Kidney epithelial cell (primary cell): Measurements from ENCODE around the gene EEF1A2. TPM values are rescaled to one million over a fixed set of nuclear protein-coding genes. Genes with fewer than 3 reads are reported as not detected.
"Not testable (repeated sequence)": the region's sequence is repeated elsewhere in the genome, so short reads cannot be mapped to it uniquely, and the experiment has no call there.

Source experiments
- DNase-seq: peaks from one replicate; pipeline ENCODE4 v3.0.0-alpha.2; 2010; ENCODE audit warnings: low read depth
- H3K27me3 ChIP-seq: 2 replicates; pipeline ENCODE4 v1.6.0; 2011; ENCODE audit warnings: low read length; ENCODE audit not compliant: control insufficient read depth, insufficient read depth
- H3K36me3 ChIP-seq: 2 replicates; pipeline ENCODE4 v1.5.1; 2011; ENCODE audit warnings: low read length; ENCODE audit not compliant: control insufficient read depth, insufficient read depth
- H3K4me3 ChIP-seq: 2 replicates; pipeline ENCODE4 v1.5.1; 2011; ENCODE audit warnings: low read depth, mild to moderate bottlenecking, control low read depth, low read length
- total RNA-seq: library from RNA; depleted of rRNA; stranded (reverse); fragments of >200 nt; gene quantifications from 2 replicates; pipeline ENCODE4 v1.2.3, GENCODE V29; 2015
- TF ChIP-seq, protein P1 (sequence below): IDR thresholded peaks from 2 replicates; pipeline ENCODE4 v1.5.1; 2011; ENCODE audit warnings: mild to moderate bottlenecking, moderate library complexity, low read length, control low read depth, inconsistent platforms; ENCODE audit not compliant: insufficient read depth, poor library complexity, severe bottlenecking

The EEF1A2 gene
- total RNA-seq, 1 donor from 2014 or later: 18.0 TPM

DNA sequence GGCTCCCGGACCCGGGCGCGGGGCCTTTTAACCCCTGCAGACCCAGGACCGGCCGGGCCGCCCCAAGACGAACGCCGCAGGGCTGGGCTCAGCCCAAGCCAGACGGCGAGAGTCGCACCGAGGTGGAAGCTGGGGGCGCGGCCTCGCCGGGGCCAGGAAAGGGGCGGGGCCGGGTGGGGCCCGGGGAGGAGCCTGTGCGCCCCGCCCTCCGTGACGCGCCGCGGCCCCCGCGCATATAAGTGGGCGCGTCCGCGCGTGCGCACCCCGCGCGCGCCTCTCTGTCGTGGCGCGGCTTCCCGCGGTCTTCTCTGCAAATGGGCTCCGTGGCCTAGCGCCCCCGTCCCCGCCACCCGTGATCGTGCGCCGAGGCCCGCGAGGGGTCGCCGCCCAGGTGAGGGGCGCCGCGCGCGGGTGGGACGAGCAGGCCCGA, 21.6 kb upstream of the EEF1A2 start, which contains the start of gene PPDPF:
Gene PPDPF (plus strand): TSS at position 262 of the 430 bp plus-strand sequence. CDS start 544 bp downstream, outside the sequence.
- H3K4me3 ChIP-seq: peak within 1 kb of the TSS; percentile 86
- TF ChIP-seq, protein P1, sequence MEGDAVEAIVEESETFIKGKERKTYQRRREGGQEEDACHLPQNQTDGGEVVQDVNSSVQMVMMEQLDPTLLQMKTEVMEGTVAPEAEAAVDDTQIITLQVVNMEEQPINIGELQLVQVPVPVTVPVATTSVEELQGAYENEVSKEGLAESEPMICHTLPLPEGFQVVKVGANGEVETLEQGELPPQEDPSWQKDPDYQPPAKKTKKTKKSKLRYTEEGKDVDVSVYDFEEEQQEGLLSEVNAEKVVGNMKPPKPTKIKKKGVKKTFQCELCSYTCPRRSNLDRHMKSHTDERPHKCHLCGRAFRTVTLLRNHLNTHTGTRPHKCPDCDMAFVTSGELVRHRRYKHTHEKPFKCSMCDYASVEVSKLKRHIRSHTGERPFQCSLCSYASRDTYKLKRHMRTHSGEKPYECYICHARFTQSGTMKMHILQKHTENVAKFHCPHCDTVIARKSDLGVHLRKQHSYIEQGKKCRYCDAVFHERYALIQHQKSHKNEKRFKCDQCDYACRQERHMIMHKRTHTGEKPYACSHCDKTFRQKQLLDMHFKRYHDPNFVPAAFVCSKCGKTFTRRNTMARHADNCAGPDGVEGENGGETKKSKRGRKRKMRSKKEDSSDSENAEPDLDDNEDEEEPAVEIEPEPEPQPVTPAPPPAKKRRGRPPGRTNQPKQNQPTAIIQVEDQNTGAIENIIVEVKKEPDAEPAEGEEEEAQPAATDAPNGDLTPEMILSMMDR: no peak
- peaks cover 2% of the 10 kb centered on the region for H3K27me3 ChIP-seq
- peaks cover 8% of the 10 kb centered on the region for H3K36me3 ChIP-seq
- no peak for DNase-seq

DNA sequence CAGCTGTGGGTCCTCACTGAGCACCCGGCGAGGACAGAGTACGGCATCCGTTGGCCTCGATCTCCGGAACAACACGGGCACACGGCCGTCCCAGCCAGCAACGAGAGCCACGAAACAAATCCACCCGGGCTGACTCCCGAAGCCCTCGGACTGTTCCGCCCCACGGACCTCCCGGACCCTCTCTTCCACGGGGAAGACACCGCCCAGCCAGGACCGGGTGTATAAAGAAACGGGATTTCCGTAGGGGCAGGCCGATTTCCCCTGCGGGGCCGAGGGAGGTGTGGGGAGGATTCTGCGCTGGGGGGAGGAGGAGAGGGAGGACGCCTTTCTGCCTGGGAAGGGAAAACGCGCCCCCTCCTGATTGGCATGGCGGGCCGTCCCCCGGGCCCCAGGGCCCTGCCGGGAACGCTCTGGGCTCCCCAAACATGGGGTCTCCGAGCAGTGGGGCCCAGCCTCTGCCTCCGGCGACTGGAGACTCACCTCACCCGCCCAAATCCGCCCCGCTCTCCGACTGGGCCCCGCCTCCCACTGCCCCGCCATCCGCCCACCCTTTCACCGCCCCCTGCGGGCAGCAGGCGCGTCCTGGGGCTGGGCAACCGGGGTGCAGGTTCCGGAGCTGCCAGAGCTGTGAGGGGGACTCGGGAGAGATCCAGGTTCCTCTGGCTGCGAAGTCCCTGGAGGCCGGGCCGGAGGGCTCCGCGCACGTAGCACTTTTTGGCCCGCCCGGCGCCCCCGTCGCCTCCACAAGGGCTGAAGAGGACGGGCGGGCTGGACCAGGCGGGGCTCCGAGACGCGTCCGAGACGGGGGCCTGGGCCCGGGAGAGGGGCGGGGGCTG, 21.0 kb upstream of the EEF1A2 start:
- peaks cover 8% of the 10 kb centered on the region for H3K36me3 ChIP-seq
- H3K27me3 ChIP-seq: peaks cover 2% of the 10 kb centered on the region
- TF ChIP-seq, protein P1: peak; percentile 34
- DNase-seq: no peak
- H3K4me3 ChIP-seq: peak overlapping the region; percentile 86

DNA sequence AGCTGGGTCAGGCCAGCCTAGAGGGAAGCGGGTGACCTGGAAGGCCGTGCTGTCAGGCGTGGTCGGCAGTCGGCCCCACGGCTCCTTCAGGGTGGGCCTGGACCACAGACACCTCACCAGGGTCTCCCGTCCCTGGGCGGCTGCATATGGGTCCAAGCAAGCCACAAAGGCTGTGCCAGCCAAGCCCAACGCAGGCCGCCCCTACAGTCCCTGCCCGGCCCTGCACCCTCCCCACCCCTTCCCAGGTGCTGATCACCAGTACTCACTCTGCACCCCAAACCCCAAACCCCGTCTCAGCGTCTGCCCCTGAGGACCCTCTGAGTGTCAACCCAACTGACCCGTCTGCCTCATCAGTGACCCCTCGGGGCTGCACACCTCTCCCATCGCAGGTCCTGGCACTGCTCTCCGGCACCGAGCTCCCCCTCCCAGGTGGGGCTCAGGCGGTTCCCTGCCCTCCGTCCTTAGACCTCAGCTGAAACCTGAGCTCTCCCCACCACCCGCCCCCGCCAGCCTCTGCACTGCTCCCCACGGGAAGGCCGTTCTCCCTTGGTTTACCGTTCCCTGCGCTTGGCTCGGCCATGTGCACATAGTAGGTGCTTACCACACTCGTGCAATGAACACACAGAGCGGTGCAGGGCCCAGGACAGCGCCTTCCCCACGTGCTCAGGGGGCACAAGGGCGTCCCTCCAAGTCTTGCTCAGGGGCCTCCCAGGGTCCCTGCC, 20.2 kb upstream of the EEF1A2 start:
- Histone ChIP-seq H3K4me3 (peak overlapping the region; percentile 86), H3K27me3 (peaks cover 2% of the 10 kb centered on the region), H3K36me3 (peaks cover 8% of the 10 kb centered on the region)
- no peak for DNase-seq
- TF ChIP-seq, protein P1: no peak

DNA sequence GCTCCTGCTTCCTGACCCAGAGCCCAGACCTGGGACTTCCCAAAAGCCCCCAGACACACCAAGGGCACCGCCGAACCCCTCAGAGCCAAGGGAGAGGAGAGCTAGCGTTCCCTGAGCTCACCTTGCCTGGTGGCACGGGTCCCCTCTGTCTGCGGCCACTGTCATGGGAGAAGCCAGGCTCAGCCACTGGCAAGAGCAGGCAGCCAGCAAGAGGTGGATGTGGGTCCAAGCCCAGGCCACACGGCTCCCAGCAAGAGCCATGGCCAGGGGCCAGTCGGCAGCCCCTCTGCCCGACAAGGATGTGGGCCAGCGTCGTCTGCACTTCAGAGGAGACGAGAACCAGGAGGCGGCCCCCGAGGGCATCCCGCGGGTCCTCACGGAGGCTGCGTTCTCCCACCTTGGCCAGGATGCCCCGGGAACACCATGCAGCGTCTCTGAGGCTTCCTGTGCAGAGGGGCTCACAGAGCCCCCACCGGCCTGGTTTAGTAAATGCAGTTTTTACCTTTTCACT, 19.5 kb upstream of the EEF1A2 start:
- TF ChIP-seq, protein P1: peak; percentile 15
- peaks cover 7% of the 10 kb centered on the region for H3K36me3 ChIP-seq
- DNase-seq: no peak
- no peak overlapping the region for H3K4me3 ChIP-seq
- H3K27me3 ChIP-seq: peaks cover 2% of the 10 kb centered on the region

DNA sequence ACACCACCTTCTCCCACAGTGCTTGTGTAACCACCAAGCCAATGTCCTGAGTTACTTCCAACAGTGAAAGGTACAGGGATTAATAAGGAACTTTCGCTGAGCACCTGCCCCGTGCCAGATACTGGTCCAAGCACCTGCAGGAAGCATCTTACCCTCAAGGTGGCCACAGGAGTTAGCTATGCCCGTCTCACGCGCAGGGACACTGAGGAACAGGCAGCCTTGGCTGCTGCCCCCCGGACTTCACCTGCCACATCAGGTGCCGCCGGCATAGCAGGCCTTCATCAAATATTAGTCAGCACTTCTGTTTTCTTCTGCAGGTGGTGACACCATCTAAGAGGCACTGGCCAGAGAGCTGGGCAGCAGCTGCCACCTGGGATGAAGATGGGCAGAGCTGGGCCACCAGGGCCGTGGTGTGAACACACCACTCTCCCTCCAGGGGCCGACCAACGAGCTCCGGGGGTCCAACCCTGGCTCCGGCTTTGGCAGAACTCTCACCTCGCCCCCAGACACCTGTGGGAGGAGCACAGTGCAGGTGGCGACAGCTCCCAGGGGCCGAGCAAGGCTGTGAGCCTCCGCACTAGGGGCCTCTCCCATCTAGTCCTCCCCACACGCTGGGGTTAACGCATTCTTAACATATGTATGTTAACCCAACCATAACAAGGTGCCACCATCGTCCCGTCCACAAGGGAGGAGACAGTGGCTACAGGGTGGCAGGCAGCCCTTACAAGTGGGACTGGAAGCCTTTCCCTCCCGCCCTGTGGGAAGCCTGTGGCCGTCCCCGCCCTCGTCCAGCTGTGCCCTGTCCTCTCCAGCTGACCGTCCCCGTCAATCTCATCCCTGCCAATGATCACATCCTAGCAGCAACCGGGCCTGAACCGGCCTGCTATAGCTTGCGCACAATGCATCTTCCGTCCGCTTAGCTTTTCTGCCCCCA, 18.8 kb upstream of the EEF1A2 start:
- H3K27me3 ChIP-seq: peaks cover 2% of the 10 kb centered on the region
- H3K36me3 ChIP-seq: peaks cover 2% of the 10 kb centered on the region
- TF ChIP-seq, protein P1: no peak
- no peak for DNase-seq
- H3K4me3 ChIP-seq: no peak overlapping the region

DNA sequence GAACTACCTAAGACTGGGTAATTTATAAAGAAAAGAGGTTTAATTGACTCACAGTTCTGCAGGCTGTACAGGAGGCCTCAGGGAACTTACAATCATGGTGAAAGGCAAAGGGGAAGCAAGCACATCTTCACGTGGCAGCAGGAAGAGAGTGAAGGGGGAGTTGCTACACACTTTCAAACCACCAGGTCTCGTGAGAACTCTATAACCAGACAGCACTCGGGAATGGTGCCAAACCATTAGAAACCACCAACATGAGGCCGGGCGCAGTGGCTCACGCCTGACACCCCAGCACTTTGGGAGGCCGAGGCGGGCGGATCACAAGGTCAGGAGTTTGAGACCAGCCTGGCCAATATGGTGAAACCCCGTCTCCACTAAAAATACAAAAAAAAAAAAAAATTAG, 15.6 kb upstream of the EEF1A2 start:
- not testable (repeated sequence) for DNase-seq, H3K4me3 ChIP-seq, H3K27me3 ChIP-seq

More for the DNA sequence above, 15.6 kb upstream of the EEF1A2 start:
- H3K36me3 ChIP-seq: not testable (repeated sequence)
